IMR-90 (cell line): ENCODE results near the gene ACTR10.

Source experiments
- BHLHE40 ChIP-seq: fragments of 150-350 bp; IDR thresholded peaks from 2 replicates; pipeline ENCODE4 v1.6.1; 2016; ENCODE audit warnings: mild to moderate bottlenecking, low read depth, low read length
- CEBPB ChIP-seq: IDR thresholded peaks from 2 replicates; pipeline ENCODE4 v1.6.1; 2012; ENCODE audit warnings: low read depth, low read length, improper control_type of control experiment
- CTCF ChIP-seq: conservative IDR thresholded peaks from 2 replicates; pipeline ENCODE4 v1.5.1; 2012; ENCODE audit warnings: mild to moderate bottlenecking, low read depth, low read length, improper control_type of control experiment
- POLR2A ChIP-seq: IDR thresholded peaks from 2 replicates; pipeline ENCODE4 v1.6.1; 2012; ENCODE audit warnings: mild to moderate bottlenecking, low read depth, low read length
- RFX5 ChIP-seq: IDR thresholded peaks from 2 replicates; pipeline ENCODE4 v1.8.0; 2012; ENCODE audit warnings: low read depth, mild to moderate bottlenecking, low read length, moderate library complexity
- USF2 ChIP-seq: fragments of 150-350 bp; IDR thresholded peaks from 2 replicates; pipeline ENCODE4 v1.6.1; 2017; ENCODE audit warnings: mild to moderate bottlenecking, antibody characterized with exemption, low read length, low read depth

GRCh38 chr14:58249611-58250010 is 49.7 kb downstream of the ACTR10 start:
- TF ChIP-seq CTCF (no peak), CEBPB (no peak), POLR2A (no peak), BHLHE40 (no peak), USF2 (no peak), RFX5 (no peak)
